Fibroblast of upper back skin (primary cell): Measurements from ENCODE around the gene BNIP3.

ENCODE experiments used
- DNase-seq: peaks from one replicate; pipeline ENCODE4 v3.0.0-alpha.2; 2013

The BNIP3 gene

GRCh38 chr10:131949041-131949862, 32.5 kb downstream of the BNIP3 start:
- no peak for DNase-seq

DNA sequence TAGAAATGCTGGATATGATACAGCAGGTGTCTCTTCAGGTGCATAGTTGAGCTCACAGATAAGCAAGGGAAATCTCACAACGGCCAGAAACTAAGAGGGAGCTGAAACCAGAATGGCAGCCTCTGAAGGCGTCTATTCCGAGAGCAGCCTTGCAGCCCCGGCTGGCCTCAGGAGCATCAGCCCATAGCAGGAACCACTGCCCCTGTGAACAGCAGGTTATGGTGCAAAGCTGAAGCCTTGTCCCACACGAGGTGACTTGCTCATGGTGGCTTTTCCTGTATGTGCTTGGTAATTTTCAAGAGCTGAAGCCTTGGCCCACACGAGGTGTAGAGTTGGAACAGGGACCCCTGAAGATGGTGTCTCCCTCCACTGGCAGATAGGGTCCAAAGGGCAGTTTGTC, 33.2 kb downstream of the BNIP3 start:
- DNase-seq = no peak

GRCh38 chr10:131947631-131948347, 33.9 kb downstream of the BNIP3 start:
- DNase-seq = peak; percentile 71

DNA sequence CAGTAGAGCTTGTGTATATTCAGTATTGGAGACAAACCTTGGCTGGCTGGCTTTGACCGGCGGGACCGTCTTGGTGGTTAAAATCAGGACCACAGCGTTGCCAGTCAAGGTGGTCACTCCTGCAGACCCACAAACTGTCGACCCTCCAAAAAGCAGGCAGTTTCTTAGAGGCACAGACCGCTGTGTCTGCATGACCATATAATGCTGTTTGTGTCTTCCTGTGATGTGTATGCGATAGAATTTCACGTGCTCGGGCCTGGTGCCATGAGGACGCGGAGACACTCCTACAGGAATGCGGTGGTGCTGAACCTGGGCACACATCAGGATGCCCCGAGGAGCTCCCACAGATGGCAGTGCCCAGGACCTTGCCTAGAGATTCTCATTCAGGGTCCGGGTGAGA, 34.8 kb downstream of the BNIP3 start:
- DNase-seq = no peak

DNA sequence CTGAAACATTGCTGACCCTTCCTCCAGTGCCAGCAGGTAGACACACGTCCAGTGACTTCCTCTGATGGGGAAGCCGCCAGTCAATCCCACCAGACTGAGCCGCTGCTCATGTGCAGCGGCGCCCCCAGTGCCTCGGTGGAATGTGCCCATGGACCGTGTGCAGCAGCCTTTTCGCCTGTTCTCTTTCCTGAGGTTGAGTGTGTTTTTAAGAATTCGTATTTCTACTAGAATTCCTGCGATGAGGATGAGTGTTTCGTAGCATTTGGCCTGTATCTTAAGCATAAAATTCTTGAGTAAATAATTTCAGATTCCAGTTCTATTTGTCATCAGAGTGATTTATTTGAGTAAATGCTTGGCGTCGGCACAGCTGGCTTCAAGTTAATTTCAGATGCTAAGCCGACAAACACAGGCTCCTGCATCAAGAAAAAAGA, 35.4 kb downstream of the BNIP3 start:
- peak; percentile 75 for DNase-seq

- no peak for DNase-seq
Observed at GRCh38 chr10:131944976-131945695, 36.6 kb downstream of the BNIP3 start.

GRCh38 chr10:131944412-131944811, 37.3 kb downstream of the BNIP3 start:
- no peak for DNase-seq

DNA sequence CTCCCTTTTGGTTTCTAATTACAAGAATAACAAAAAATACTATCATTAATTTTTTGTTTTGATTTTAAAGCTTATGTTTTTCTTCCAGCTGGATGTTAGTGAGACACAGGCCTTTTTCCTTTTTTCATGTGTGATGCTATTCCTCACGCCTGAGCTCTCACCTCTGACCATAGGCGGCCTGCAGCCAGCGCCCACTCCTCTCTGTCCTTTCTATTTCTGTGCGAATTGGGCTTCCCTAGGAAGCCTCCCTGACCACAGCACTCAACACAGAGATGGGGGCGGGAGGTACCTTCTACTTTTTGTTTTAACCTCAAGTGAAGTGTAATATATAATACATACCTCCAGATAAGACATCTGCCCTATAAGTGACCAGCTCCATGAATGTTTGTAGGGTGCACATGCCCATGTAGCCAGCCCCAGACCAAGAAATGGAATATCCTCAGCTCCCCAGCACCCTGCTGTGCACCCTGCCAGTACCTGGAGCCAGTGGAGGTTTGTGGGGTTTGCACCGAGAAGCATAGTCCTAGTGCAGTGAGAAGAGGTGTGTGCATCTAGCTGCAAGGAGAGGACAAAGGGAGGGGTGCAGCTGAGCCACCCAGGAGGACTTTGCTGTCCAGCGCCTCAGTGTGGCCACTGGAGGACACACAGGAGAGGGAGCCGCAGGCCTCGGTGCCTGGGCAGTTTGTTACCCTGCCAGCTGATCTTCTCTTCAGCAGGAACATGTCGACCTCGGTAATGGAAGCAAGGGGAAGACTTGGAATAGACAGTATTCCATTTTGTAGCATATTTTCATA, 38.5 kb downstream of the BNIP3 start:
- no peak for DNase-seq

DNA sequence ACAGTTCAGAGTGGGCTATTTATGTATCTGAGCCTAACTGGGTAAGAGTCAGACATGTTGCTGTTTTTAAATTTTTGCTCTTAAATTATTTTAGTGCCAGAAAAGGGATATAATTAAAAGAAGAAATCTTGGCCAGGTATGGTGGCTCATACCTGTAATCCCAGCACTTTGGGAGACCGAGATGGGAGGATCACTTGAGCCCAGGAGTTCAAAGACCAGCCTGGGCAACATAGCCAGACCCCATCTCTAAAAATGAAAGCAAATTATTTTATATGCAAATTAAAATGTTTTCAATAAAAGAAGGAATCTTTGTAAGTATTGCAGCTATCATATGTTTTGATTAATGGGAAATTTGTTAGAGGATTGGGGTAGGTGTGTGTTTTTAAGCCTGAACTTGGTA, 39.3 kb downstream of the BNIP3 start:
- DNase-seq = no peak

GRCh38 chr10:131938681-131939080, 43.0 kb downstream of the BNIP3 start:
- DNase-seq = peak; percentile 22

DNA sequence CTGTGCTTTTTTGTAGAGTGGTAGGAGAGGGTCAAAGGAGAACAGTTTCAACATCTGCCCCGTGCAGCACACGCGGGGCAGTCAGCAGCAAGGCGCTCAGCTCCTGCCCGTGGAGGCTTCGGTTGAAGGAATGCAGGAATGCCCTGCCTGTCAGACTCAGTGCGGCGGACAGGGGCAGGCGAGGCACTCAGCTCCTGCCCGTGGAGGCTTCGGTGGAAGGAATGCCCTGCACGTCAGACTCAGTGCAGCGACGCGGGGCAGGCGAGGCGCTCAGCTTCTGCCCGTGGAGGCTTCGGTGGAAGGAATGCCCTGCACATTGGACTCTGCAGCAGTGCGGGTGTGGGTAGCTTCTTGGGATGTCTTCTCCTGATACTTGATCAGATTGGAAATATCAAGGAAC, 43.9 kb downstream of the BNIP3 start:
- no peak for DNase-seq

DNA sequence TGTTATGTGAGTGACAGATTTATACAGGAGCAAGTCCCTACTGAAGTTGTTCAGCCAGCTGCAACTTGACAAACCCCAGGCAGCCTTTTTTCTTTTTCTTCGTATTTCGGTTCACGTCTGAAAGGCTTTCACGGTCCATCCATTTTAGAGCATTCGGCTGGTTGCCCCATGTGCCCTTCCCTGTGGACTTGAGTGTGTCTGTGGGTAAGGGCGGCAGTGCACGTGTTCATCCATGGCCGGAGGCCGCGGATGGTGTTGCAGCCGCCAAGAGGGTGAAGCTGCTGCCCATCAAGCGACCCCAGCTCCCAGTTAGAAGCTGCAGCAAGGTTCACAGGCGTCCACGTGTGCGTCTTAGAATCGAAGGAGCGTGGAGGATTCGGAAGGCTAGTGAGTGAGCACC, 45.0 kb downstream of the BNIP3 start:
- no peak for DNase-seq

GRCh38 chr10:131936294-131936693, 45.4 kb downstream of the BNIP3 start:
- no peak for DNase-seq

DNA sequence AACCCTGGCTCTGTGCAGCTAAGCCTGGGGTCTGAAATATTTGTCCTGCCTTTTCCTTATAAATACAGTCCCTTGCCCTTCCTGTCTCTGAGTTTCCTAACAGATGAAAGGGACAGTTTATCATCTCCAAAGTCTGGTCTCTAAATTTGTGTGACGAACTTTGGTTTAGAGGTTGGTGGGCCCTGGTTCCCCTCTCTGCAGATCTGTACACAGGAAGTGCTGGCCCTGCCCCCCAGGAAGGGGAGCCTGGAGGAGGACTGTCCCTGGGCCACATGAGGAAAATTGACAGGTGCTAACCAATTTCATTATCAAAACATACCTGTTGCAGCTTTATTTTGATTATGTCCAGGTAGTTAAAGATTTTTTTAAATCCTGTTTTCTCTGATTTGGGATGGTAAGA, 46.5 kb downstream of the BNIP3 start:
- no peak for DNase-seq

DNA sequence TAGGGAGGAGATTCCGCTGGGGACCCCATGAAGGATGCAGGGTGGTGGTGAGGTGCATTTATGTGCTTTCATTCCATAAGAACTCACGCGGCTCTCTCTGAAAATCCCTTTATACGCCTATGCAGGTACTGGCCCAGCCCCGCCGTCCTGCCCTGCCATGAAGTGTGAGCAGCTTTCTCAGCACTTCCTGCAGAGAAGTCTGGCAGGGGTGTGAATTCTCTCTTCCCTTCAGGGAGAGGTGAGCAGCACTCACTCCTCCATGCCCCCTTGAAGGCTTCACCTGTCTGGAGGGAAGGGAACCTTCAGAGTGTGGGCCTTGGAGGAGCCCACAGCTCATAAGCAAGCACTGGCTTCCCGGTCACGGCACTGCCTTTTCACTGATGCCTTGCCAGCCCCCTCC, 47.0 kb downstream of the BNIP3 start:
- no peak for DNase-seq

GRCh38 chr10:131933696-131934086, 48.0 kb downstream of the BNIP3 start:
- DNase-seq = no peak

GRCh38 chr10:131933016-131933695, 48.6 kb downstream of the BNIP3 start:
- no peak for DNase-seq

- DNase-seq = no peak
Observed at GRCh38 chr10:131931981-131932380, 49.7 kb downstream of the BNIP3 start.

DNA sequence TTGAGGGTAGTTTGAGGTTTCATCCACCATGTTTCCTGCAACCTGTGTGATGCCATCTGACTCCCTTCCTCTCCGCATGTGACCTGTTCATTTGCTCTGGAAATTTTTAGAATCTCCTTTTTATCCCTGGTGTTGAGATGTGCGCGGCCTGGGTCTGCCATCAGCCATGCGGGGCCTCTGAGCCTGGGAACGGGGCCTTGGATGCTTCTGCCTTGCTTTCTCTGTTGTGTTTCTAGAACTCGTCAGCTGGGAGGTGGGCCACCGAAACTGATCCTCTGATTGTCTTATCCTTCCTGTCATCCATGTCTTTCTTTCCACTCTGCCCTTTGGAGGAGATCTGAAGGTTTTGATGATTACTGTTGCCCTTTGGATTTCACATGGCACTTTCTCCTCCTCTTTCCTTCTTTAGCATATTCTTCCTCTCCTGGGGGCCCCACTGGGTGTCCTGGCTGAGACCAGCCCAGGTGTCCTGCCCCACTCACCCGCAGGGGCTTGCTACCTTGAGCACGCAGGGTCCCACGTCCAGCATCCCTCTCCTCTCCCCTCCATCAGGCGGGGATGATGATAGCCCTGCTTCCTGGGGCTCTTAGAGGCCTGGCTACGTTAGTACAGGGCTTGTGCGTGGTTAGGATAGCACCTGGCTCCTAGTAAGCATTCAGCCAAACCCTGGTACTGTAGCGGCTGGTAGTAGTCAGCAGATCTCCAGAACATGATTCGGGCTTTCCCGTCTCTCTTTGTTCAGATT, 51.0 kb downstream of the BNIP3 start:
- no peak for DNase-seq

DNA sequence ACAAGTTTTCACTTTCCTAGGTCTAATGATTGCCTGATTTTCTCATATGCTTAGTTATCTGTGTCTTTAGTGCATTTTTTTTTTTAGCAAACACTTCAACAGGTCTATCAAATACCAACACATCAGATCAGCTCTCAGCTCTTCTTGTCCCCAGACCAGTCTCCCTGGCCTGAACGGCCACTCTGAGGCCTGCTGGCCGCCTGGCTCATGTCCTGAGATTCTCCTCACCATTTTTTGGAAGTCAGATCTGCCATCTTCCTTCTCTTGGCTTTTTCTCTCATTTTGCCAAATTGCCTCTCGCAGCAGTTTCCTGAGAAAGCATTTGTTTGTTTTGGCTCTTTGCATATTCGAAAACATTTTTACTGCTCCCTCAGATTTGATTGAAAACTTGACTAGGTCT, 51.6 kb downstream of the BNIP3 start:
- no peak for DNase-seq

GRCh38 chr10:131929122-131929845, 52.4 kb downstream of the BNIP3 start:
- DNase-seq = no peak
